GM18502 (cell line): Measurements from ENCODE around the gene CHPF.

Experiments
- ATAC-seq: cut with Tn5 transposase; IDR thresholded peaks from one replicate; pipeline ENCODE4 v1.9.1; 2021; ENCODE audit warnings: mild to moderate bottlenecking; ENCODE audit not compliant: unreplicated experiment, poor library complexity

Gene CHPF, protein sequence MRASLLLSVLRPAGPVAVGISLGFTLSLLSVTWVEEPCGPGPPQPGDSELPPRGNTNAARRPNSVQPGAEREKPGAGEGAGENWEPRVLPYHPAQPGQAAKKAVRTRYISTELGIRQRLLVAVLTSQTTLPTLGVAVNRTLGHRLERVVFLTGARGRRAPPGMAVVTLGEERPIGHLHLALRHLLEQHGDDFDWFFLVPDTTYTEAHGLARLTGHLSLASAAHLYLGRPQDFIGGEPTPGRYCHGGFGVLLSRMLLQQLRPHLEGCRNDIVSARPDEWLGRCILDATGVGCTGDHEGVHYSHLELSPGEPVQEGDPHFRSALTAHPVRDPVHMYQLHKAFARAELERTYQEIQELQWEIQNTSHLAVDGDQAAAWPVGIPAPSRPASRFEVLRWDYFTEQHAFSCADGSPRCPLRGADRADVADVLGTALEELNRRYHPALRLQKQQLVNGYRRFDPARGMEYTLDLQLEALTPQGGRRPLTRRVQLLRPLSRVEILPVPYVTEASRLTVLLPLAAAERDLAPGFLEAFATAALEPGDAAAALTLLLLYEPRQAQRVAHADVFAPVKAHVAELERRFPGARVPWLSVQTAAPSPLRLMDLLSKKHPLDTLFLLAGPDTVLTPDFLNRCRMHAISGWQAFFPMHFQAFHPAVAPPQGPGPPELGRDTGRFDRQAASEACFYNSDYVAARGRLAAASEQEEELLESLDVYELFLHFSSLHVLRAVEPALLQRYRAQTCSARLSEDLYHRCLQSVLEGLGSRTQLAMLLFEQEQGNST

DNA sequence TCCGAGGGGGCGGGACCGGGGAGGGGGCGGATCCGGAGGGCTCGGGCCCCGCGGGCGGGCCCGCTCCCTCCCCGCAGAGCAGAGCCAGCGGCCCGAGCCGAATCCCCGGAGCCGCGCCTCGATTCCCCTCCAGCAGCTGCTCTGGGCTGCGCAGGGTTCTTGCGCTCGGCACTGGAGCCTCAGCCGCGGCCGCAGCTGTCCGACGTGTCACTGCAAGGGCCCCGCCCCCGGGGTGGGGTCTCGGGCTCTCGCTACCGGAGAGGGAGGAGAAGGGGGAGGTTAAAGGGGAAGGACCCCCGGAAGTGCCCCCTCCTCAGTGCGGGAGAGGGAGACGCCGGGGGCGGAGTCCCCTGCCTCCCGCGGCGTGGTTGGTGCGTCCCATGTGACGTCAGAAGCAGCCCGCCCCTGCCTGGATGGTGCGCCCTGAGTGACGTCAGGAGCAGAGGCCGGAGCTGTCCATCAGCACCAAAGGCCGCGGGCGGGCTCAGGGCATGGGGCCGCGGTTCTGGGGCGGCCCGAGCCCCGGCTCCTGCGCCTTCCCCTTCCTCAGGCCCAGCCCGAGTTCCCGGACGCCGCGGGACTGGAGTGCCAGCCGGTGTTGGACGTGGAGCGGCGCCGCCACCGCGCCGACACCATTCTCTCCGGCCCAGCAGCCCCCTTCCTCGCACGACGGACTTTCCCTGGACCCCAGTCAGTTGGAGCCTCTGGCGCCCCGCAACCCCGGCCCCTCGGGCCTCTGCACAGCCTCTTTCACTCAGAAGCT, at the start of gene CHPF, which contains the start of gene TMEM198:
CHPF (minus strand) TSS at position 214 of the 763 bp plus-strand sequence. CDS start 271 bp downstream, outside the sequence.
TMEM198 (plus strand) TSS at position 433 of the 763 bp plus-strand sequence. CDS start 700 bp downstream, outside the sequence.
- ATAC-seq, result peak; percentile 79

DNA sequence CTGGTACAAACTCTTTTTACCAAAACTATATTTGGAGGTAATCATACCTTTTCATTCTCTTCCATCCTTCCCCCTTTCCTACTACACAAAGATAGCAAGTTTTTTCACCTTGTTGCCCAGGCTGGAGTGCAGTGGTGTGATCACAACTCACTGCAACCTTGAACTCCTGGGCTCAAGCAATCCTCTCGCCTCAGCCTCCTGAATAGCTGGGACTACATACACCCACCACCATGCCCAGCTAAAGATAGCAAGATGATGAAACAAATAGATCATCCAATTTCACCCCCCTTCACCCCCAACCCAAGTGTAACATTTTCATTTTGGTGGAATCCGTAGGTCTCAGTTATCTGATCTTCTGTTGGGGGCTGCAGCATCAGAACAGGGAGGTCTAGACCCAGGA, 49.5 kb upstream of the CHPF start:
- no peak for ATAC-seq

DNA sequence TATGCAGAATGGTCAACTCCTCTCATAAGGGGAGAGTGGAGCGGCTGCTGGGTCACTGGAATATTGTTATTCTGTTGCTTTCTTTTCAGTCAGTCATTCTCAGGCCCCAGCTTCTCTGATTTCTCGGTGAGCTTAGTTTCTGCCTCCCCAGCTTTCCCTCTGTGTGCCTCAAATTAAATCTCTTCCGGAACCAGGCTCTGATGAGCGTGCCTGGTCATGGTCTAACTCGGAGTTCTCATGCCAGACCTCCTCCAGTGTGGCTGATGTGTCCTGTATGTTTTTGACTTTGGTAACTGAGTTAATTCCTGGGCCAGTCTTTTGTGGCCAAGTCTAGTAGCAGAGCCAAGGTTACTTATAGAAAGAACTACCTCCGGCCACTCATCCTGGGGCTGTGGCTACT, 49.1 kb upstream of the CHPF start:
- ATAC-seq, result no peak

DNA sequence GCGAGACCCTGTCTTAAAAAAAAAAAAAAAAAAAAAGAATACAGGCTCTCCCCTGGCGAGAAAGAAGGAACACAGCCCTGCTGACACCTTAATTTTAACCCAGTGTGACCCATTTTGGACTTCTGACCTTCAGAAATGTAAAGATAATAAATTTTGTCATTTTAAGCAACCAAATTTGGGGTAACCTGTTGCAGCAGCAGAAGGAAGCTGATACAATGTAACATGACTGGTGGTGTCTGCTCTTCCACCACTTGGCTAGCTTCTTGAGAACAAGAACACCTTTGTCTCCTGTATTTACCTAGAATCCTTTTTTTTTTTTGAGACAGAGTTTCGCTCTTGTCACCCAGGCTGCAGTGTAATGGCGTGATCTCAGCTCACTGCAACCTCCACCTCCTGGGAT, 47.5 kb upstream of the CHPF start:
- no peak for ATAC-seq

DNA sequence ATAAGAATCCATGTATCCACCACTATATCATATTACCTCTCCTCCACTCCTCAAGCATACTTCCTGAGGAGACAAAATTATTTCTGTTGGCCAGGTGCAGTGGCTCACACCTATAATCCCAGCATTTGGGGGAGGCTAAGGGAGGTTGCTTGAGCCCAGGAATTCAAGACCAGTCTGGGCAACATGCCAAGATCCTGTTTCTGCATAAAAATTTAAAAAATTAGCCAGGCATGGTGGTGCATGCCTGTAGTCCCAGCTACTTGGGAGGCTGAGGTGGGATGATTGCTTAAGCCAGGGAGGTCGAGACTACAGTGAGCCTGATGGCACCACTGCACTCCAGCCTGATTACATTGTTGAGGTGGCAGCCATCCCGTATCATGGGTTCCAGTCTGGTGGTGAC, 37.7 kb upstream of the CHPF start:
- ATAC-seq, result no peak

DNA sequence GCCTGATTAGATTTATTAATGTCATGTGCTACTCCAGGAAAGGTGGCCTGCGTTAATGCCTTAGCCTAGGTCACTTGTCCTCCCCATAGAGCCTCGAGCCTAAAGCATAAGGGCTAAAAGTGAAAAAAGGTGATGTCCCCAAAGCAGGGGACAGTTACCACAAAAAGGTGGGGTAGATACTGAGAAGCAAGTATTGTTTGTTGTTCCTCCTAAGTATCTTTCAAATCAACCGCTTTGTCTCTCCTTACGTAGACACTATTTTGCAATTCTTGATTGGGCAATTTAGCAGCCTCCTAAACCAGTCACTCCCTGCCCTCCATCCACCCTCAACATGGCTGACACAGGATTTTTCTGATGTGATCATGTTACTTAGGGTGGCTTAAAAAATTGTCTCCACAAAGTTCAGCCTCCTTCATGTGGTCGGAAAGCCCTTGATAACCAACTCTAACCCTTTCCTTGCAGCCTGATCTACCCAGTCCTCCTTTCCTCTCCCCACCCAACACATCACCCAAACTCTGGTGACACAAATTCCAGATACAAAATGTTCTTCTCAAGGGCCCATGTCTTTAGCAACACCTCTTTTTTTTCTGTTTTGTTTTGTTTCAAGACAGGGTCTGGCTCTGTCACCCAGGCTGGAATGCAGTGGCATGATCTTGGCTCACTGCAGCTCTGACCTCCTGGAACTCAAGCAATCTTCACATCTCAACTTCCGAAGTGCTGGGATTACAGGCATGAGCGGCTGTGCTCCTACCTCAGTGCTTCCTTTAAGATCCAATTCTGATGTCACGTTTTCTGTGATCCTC, 35.4 kb upstream of the CHPF start:
- ATAC-seq, result no peak

DNA sequence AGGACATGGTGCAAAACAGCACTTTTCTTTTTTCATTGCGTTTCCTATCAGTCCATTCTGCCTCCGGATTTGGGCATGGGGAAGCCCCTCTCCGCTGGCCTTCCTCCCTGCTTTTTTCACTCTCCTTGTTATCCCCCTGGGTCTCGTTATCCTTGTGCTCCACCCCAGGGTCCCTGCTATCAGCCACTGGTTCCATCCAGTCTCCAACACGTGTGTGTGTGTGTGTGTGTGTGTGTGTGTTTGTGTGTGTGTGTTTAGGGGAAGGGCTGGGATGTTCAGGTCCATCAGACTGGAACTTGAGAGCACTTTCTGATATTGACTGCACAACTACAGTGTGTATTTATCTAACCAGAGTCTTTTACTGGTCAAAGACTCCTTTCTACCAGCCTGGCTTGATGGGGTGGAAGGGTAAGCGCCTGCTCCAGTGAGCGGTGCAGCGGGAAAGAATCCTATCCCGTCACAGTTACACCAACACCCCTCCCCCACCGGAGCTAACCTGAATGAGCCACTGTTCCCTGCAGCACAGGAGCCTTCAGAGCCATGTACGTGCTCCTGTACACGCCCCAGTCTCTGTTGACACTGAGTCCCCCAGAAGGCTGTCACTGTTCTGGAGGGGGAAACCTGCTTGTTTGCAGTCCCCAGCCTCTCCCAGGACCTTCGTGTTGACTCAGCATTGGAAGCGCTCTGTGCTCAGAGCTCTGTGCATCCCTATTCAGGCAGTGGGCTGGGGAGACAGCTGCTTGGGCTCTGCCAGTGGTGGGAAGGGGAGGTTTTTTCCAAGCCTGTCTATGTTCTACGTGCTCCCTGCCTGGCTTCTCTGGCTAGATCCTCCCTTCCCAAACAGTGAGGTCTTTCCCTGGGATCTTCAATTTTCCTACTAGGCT, 33.1 kb upstream of the CHPF start:
- no peak for ATAC-seq

DNA sequence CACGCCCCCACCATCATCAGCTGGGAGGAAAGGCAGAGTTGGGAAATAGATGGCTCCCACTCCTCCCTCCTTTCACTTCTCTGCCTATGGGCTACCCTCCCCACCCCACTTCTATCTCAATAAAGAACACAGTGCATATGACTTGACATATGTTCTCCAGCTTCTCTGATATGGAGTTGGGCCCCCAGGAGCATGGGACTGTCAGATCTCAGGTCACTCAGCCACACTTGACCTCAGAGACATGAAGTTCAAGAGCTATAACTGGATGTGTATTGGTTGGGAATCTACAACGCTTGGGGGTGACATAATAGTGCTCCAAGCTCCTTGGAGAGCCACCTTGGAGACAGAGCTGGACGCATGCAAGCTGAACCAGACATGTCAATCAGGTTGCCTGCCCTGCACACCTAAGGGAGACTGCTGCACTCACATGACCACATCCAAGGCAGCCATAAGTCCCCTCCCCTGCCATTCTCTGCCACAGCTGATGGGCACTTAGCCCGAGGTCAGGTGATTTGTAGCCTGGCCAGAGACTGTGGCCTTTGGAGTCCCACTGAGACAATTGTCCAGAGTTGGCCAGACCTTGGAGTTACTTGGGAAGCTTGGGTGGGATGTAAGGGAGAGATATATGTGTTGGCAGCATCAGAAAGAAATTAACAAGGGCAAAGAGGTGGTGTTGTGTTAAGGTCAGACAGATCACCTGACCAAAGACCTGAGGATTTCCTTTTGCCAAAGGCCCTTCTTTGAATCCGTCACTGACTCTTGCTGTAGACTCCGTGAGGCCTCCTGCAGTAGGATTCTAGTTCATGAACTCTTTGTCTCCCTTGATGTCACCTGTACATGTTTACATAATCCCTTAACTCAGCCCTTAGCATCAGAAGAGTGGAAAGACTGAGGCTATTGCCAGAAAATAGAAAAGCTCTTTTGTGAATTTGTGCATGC, 32.2 kb upstream of the CHPF start:
- ATAC-seq, result no peak

DNA sequence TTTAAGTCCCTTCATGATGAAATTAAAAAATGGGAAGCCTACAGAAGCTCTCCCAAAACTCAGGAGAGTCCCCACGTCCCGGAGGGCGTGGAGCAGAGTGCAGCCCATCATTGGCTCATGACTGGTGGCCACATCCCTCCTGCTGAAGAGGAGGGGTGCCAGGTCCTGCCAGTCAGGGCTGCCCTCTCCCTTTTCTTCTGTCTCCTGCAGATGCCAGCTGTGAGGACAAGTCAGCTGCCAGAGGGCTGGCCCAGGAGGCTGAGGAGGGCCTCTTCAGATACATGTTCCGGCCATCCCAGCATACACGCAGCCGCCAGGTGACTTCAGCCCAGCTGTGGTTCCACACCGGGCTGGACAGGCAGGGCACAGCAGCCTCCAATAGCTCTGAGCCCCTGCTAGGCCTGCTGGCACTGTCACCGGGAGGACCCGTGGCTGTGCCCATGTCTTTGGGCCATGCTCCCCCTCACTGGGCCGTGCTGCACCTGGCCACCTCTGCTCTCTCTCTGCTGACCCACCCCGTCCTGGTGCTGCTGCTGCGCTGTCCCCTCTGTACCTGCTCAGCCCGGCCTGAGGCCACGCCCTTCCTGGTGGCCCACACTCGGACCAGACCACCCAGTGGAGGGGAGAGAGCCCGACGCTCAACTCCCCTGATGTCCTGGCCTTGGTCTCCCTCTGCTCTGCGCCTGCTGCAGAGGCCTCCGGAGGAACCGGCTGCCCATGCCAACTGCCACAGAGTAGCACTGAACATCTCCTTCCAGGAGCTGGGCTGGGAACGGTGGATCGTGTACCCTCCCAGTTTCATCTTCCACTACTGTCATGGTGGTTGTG, 31.1 kb upstream of the CHPF start:
- ATAC-seq, result no peak

DNA sequence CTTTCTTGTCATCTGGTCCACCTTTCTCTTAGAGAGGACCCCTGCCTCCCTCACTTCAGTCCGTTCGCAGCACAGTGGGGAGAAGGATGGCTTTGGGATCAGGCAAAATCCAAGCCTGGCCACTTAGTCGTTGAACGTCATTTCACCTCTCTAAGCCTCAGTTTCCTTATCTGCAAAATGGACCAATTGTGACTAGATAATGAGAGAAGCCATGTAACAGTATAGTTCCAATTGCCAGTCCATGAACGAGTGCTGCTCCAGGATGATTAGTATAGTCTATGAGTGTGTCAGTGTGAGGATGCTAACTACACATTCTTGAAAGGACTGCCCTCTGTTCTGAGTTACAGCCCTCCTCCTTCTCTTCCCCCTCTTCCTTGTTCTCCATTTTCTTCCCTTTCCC, 29.6 kb upstream of the CHPF start:
- no peak for ATAC-seq

DNA sequence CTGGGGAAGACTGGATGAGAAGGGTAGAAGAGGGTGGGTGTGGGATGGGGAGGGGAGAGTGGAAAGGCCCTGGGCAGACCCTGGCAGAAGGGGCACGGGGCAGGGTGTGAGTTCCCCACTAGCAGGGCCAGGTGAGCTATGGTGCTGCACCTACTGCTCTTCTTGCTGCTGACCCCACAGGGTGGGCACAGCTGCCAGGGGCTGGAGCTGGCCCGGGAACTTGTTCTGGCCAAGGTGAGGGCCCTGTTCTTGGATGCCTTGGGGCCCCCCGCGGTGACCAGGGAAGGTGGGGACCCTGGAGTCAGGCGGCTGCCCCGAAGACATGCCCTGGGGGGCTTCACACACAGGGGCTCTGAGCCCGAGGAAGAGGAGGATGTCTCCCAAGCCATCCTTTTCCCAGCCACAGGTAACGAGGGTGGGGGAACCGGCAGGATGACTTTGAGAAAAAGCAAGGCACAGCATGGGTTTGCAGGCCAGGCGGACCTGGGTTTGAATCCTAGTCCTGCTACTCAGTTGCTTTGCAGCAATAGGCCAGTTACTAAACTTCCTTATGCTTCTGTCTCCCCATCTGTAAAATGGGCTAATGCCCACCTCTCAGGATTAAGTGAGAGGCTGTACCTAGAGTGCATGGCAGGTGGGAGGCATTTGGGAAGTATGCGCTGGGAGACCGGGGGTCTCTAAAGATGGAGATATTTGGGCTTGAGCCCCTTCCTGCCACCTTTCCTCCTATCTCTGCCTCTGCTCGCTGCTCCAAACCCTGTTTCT, 28.8 kb upstream of the CHPF start, which contains the start of gene INHA:
INHA (plus strand) TSS at position 74 of the 765 bp plus-strand sequence; CDS start at position 139, 65 bp downstream.
- ATAC-seq, result no peak

DNA sequence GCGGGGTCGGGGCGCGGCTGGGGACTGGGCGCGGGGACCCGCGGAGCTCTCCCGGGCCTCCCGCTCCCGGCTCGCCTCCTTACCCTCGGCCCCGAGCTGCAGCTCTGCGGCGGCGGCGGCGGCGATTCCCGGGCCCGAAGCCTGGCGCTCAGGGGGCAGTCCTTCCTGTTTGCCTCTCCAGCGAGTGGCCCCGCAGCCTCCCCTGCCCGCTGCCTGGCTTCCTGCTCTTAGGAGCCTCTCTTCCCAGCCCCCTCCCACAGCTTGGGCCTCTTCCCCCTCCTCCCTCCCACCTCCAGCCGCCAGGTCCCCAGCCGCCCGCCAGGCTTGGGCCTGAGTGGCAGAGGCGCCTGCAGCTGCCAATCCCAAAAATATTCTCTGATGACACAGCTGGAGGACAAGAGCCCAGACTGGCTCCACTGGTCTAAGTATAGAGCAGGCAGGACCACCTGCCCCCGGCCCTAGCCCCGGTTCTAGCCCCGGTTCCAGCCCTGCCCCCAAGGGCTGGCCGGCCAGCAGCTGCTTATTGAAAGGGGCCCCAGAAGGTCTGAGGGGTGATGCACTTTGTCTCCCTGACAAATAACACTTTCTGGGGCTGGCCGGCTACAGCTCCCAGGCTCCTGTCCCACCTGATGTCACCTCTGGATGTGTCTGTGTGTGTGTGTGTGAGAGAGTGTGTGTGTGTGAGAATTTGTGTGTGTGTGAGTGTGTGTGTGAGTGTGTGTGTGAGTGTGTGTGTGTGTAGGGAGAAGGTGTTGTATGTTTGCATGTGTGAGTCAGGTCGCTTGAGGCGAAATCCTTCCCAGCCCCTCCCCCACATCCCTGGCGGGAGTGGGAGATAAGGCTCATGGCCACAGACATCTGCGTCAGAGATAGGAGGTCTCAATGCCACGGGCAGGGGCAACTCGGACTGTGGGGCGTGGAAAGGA, 28.0 kb upstream of the CHPF start, which contains the start of gene OBSL1:
OBSL1 (minus strand) TSS at position 229 of the 926 bp plus-strand sequence. CDS start 307 bp downstream, outside the sequence.
- ATAC-seq, result no peak

DNA sequence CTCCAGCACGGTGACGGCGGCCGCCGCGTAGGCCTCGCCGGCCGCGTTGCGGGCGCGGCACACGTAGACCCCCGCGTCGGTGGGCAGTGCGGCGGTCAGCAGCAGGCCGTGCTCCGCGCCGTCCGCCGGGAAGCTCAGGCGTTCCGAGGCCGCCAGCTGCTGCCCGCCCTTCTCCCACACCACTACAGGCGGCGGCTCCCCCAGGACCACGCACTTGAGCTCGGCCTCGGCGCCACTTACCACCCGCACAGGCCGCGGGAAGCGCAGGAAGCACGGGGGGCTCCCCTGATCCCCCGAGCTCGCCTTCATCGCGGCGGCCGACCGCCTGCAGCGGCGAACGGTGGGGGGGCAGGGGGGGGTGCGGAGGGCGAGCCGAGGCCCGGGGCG, 27.3 kb upstream of the CHPF start:
- ATAC-seq, result no peak

DNA sequence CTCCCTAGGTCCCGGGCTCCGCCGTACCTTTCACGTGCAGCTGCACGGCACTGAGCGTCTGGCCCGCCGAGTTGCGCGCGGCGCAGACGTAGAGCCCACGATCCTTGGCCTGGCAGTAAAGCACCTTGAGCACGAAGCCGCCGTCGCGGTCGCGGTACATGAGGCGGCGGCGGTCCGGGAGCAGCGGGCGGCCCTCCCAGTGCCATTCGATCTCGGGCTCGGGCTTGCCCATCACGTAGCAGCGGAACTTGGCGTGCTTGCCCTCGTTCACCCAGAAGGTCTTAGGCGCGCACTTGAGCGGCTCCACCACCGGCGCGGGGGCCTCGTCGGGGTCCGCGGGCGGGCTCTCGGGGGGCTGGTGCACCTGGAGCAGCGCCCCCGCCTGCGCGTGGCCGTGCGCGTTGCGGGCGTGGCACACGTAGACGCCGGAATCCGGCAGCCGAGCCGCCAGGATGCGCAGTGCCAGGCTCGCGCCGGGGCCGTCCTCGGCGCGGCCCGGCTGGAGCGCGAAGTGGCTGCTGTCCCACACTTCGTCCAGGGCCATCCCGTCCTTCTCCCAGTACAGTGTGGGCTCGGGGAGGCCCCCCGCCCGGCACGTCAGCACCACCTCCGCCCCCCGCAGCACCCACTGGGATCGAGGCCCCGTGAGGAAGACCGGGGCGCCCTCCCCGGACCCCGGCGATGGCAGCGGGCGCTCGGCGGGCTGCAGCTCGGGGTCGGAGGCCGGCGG, 26.8 kb upstream of the CHPF start:
- no peak for ATAC-seq
